Osteoblast (primary cell): ENCODE data around the gene SGCD. TPM values are rescaled to one million over a fixed set of nuclear protein-coding genes. Genes with fewer than 3 reads are reported as not detected.

Experiments used
- DNase-seq: peaks from one replicate; pipeline ENCODE4 v3.0.0; 2011; ENCODE audit warnings: low spot score, mixed read lengths; ENCODE audit not compliant: insufficient read length; ENCODE audit errors: missing footprints
- H2AFZ ChIP-seq: 2 replicates; pipeline ENCODE4 v1.6.0; 2011; ENCODE audit warnings: mild to moderate bottlenecking, low read length
- H3K27ac ChIP-seq: 2 replicates; pipeline ENCODE4 v1.5.1; 2011; ENCODE audit warnings: mild to moderate bottlenecking, low read depth, low read length, moderate library complexity
- H3K27me3 ChIP-seq: 2 replicates; pipeline ENCODE4 v1.6.0; 2012; ENCODE audit warnings: mild to moderate bottlenecking, control low read depth, inconsistent platforms, low read length, moderate library complexity; ENCODE audit not compliant: insufficient read depth
- H3K36me3 ChIP-seq: 2 replicates; pipeline ENCODE4 v1.5.1; 2011; ENCODE audit warnings: mild to moderate bottlenecking, low read length, control low read depth, moderate library complexity; ENCODE audit not compliant: insufficient read depth
- H3K4me1 ChIP-seq: 2 replicates; pipeline ENCODE4 v1.5.1; 2011; ENCODE audit warnings: mild to moderate bottlenecking, low read length, control low read depth, moderate library complexity; ENCODE audit not compliant: insufficient read depth
- H3K4me2 ChIP-seq: 2 replicates; pipeline ENCODE4 v1.6.0; 2011; ENCODE audit warnings: mild to moderate bottlenecking, low read length; ENCODE audit not compliant: insufficient read depth
- H3K4me3 ChIP-seq: fragments of 200-600 bp; sonication (generic); 3 replicates; pipeline ENCODE4 v1.5.1; 2012; ENCODE audit warnings: mild to moderate bottlenecking, low read length, inconsistent platforms; ENCODE audit not compliant: insufficient read depth
- H3K79me2 ChIP-seq: 2 replicates; pipeline ENCODE4 v1.6.0; 2012; ENCODE audit warnings: mild to moderate bottlenecking, low read length, control low read depth, inconsistent platforms; ENCODE audit not compliant: insufficient read depth
- H3K9me3 ChIP-seq: 2 replicates; pipeline ENCODE4 v1.5.1; 2011; ENCODE audit warnings: low read depth, low read length, control low read depth
- H4K20me1 ChIP-seq: 2 replicates; pipeline ENCODE4 v1.6.0; 2012; ENCODE audit warnings: mild to moderate bottlenecking, low read length, control low read depth; ENCODE audit not compliant: insufficient read depth
- CTCF ChIP-seq: IDR thresholded peaks from 2 replicates; pipeline ENCODE4 v1.5.1; 2011; ENCODE audit warnings: mild to moderate bottlenecking, low read depth, low read length, moderate library complexity; ENCODE audit errors: extremely low read depth
- total RNA-seq: library from RNA; depleted of rRNA; stranded (reverse); fragments of >200 nt; gene quantifications from 2 replicates; pipeline ENCODE4 v1.2.3, GENCODE V29; 2012

Gene SGCD
- total RNA-seq, 1 donor = 27.1 TPM

- no peak for TF ChIP-seq CTCF
- no peak overlapping the region for H3K4me2 ChIP-seq
- no peaks in the 10 kb centered on the region for H3K36me3 ChIP-seq
- no peak overlapping the region for H2AFZ ChIP-seq
- no peaks in the 10 kb centered on the region for H3K79me2 ChIP-seq
- H3K27ac ChIP-seq = no peak overlapping the region
- H3K4me3 ChIP-seq = no peak overlapping the region
- no peak for DNase-seq
- H3K4me1 ChIP-seq = no peaks in the 10 kb centered on the region
- H3K9me3 ChIP-seq = no peaks in the 10 kb centered on the region
- H3K27me3 ChIP-seq = no peaks in the 10 kb centered on the region
- H4K20me1 ChIP-seq = no peaks in the 10 kb centered on the region
These were observed 342.5 kb downstream of the SGCD start for GRCh38 chr5:156669416-156669815.

DNA sequence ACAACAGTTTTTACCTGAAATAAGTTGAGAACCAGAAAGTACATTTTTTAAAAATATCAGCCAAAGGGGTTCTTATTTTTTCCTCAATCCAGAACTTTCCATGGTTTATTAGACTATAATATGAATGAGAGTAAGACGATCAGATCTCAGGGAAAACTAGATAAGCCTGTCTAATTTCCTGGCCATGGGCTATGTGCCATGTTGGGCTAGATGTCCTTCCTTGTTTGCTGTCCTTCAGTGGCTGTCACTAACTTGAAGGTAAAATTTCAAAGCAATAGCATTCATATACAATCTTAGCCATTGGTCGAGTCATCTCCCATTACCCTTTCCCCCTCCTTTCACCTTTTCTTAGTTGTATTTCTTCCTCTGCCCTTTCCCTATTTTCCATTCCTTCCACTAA is 343.7 kb downstream of the SGCD start:
- H3K9me3 ChIP-seq = no peaks in the 10 kb centered on the region
- no peak for DNase-seq
- H3K36me3 ChIP-seq = no peaks in the 10 kb centered on the region
- H2AFZ ChIP-seq = no peak overlapping the region
- no peak overlapping the region for H3K27ac ChIP-seq
- no peaks in the 10 kb centered on the region for H3K4me1 ChIP-seq
- TF ChIP-seq CTCF = no peak
- no peaks in the 10 kb centered on the region for H3K27me3 ChIP-seq
- no peak overlapping the region for H3K4me2 ChIP-seq
- no peak overlapping the region for H3K4me3 ChIP-seq
- no peaks in the 10 kb centered on the region for H3K79me2 ChIP-seq
- no peaks in the 10 kb centered on the region for H4K20me1 ChIP-seq

DNA sequence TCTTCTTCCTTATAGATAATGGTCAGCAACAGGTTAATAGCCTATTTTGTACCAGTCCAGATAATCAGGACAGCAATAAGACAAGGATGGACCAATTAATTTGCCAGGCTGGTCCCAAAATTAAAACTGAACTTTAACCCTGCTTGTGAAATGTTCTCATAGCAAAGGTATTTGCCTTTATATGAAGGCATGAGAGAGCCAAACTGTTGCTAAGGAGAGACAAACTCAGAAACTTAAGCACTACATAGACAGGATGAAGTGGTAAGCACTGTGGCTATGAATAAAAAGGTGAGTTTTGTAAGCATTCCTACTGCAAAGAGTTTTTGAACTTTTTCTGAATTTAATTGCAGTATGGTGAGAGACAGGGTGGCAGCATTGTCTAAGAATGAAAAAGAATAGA is 348.4 kb downstream of the SGCD start:
- no peaks in the 10 kb centered on the region for H3K4me1 ChIP-seq
- no peaks in the 10 kb centered on the region for H3K79me2 ChIP-seq
- no peak for TF ChIP-seq CTCF
- H3K27me3 ChIP-seq = no peaks in the 10 kb centered on the region
- no peak overlapping the region for H3K4me3 ChIP-seq
- H4K20me1 ChIP-seq = no peaks in the 10 kb centered on the region
- no peak overlapping the region for H3K4me2 ChIP-seq
- H3K36me3 ChIP-seq = no peaks in the 10 kb centered on the region
- H3K27ac ChIP-seq = no peak overlapping the region
- DNase-seq = no peak
- no peaks in the 10 kb centered on the region for H3K9me3 ChIP-seq
- no peak overlapping the region for H2AFZ ChIP-seq

DNA sequence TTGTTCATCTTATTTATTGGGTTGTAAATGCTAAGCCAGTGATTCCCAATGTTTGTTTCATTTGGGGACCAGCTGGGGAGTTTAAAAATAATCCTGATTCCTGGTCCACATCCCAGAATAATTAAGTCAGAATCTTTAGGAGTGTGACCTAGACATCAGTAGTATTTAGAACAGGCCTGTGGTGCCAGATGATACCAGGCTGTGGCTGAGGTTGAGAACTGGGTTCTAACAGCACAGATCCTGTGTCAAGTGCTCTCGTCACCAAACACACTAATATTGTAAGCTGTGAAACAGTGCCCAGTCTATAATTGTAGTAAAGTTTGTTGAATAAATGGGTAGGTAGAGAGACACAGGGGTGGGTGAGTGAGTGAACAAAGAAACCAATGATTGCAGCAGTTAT is 351.0 kb downstream of the SGCD start:
- no peak for TF ChIP-seq CTCF
- no peaks in the 10 kb centered on the region for H3K9me3 ChIP-seq
- H4K20me1 ChIP-seq = no peaks in the 10 kb centered on the region
- H3K4me2 ChIP-seq = no peak overlapping the region
- no peaks in the 10 kb centered on the region for H3K36me3 ChIP-seq
- H3K27me3 ChIP-seq = no peaks in the 10 kb centered on the region
- no peak overlapping the region for H3K4me3 ChIP-seq
- DNase-seq = no peak
- H3K27ac ChIP-seq = no peak overlapping the region
- no peaks in the 10 kb centered on the region for H3K4me1 ChIP-seq
- H2AFZ ChIP-seq = no peak overlapping the region
- no peaks in the 10 kb centered on the region for H3K79me2 ChIP-seq
